Prostate gland (tissue), 2 donors: Measurements from ENCODE around the gene TMEM176A. TPM values are rescaled to one million over a fixed set of nuclear protein-coding genes. Genes with fewer than 3 reads are reported as not detected.

ENCODE experiments used
- DNase-seq: peaks from one replicate; pipeline ENCODE4 v3.0.0-alpha.2; 2019; ENCODE audit warnings: low spot score
- H3K27ac ChIP-seq, 2 donors: fragments of 200-600 bp; sonication (generic); 2 replicates each; pipeline ENCODE4 v1.5.1; 2017 to 2019
- H3K27me3 ChIP-seq: fragments of 200-600 bp; sonication (generic); replicated peaks from 2 replicates; pipeline ENCODE4 v1.5.1; 2019; ENCODE audit not compliant: insufficient read depth
- H3K36me3 ChIP-seq, 2 donors: fragments of 200-600 bp; sonication (generic); 1 replicate in 1 of 2; 2 replicates in 1 of 2; pipeline versions ENCODE4 v1.5.1 to v1.8.1; 2017 to 2019
- H3K4me1 ChIP-seq: fragments of 200-600 bp; sonication (generic); replicated peaks from 2 replicates; pipeline ENCODE4 v1.5.1; 2019
- H3K4me3 ChIP-seq, 2 donors: fragments of 200-600 bp; sonication (generic); 2 replicates each; pipeline ENCODE4 v1.5.1; 2017 to 2019
- H3K9me3 ChIP-seq: fragments of 200-600 bp; sonication (generic); 2 replicates; pipeline ENCODE4 v1.5.1; 2017
- POLR2A ChIP-seq: fragments of 450-650 bp; IDR thresholded peaks from one replicate; pipeline ENCODE4 v1.6.1; 2016; ENCODE audit warnings: antibody characterized with exemption, mild to moderate bottlenecking
- POLR2AphosphoS5 ChIP-seq: sonication (generic); formaldehyde crosslinking; IDR thresholded peaks from one replicate; pipeline ENCODE4 v1.6.1; 2017; ENCODE audit warnings: antibody characterized with exemption
- WGBS: methylation state at CpG from one replicate; pipeline ENCODE4 v1.1.5; 2018; 5-methylcytosine and 5-hydroxymethylcytosine counted together
- intact Hi-C: fragments of 100-400 bp; cut with DNase I; formaldehyde crosslinking; loops from one replicate; pipeline ENCODE4 v1.14.2; 2022
- total RNA-seq, 2 donors: library from RNA; depleted of rRNA; stranded (reverse); fragments of >200 nt; gene quantifications; one replicate each; pipeline ENCODE4 v1.1.0, GENCODE V29; 2016
- TF ChIP-seq, protein P1 (sequence below), 4 experiments: fragments of 200-600 bp in 2 of 4; fragments of 450-650 bp in 2 of 4; sonication (generic) in 2 of 4; IDR thresholded peaks; 1 replicate in 3 of 4; 2 replicates in 1 of 4; pipeline ENCODE4 v1.5.1; 2016 to 2019; ENCODE audit warnings: antibody characterized with exemption in 4 of 4, mild to moderate bottlenecking in 2 of 4, moderate library complexity in 2 of 4

Gene TMEM176A
- total RNA-seq, 2 donors from 2014 or later, result 3.8 to 6.9 TPM

DNA sequence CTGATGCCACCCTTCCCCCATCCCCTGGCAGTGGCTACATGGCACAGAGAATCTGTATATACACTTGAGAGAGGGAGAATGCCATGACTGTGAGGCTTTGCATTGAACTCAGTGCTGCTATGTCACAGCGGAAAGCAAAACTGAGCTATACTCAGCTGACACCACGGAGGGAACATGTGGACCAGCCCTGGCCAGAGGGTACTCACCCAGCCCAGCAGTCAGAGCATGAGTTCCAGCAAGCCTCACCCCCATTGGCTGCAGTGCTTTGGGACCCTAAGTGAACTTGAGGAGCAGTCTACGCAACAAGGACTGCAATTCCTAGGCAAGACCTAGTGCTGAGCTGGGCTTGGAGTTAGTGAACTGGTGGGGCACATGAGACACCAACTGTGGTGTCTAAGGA lies 41.4 kb downstream of the TMEM176A start:
- Histone ChIP-seq H3K27me3 (no peaks in the 10 kb centered on the region), H3K27ac (no peak overlapping the region), H3K9me3 (no peaks in the 10 kb centered on the region), H3K4me1 (no peaks in the 10 kb centered on the region), H3K4me3 (no peak overlapping the region), H3K36me3 (no peaks in the 10 kb centered on the region)
- DNase-seq, result no peak
- TF ChIP-seq POLR2A (no peak), POLR2AphosphoS5 (no peak)
- TF ChIP-seq, protein P1, sequence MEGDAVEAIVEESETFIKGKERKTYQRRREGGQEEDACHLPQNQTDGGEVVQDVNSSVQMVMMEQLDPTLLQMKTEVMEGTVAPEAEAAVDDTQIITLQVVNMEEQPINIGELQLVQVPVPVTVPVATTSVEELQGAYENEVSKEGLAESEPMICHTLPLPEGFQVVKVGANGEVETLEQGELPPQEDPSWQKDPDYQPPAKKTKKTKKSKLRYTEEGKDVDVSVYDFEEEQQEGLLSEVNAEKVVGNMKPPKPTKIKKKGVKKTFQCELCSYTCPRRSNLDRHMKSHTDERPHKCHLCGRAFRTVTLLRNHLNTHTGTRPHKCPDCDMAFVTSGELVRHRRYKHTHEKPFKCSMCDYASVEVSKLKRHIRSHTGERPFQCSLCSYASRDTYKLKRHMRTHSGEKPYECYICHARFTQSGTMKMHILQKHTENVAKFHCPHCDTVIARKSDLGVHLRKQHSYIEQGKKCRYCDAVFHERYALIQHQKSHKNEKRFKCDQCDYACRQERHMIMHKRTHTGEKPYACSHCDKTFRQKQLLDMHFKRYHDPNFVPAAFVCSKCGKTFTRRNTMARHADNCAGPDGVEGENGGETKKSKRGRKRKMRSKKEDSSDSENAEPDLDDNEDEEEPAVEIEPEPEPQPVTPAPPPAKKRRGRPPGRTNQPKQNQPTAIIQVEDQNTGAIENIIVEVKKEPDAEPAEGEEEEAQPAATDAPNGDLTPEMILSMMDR (IDR thresholded peaks at IDR 0.05), result no peak
- WGBS, result 97% methylated on average over 3 of the region's 3 CpGs
- intact Hi-C loops, result no loop called here

DNA sequence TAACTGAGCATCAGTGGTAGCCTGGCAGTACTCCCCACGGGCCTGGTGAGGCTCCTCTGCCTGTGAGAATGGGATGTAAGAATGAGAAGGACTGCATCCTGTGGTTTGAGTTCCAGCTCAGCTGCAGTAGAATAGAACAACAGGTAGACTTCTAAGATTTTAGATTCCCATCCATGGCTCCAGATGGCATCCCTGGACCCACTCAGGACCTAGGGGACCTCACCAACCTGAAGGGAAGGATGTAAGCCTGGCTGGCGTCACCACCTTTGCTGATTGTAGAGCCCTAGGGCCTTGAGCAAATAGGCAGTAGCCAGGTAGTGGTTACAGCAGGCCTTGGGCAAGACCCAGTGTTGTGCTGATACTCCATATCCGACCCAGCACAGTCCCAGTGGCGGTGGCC lies 42.1 kb downstream of the TMEM176A start:
- no peaks in the 10 kb centered on the region for H3K27me3 ChIP-seq
- H3K4me1 ChIP-seq, result no peaks in the 10 kb centered on the region
- H3K36me3 ChIP-seq, result no peaks in the 10 kb centered on the region
- TF ChIP-seq POLR2A (no peak), POLR2AphosphoS5 (no peak)
- TF ChIP-seq, protein P1 (IDR thresholded peaks at IDR 0.05), result no peak
- WGBS, result 98% methylated on average over 4 of the region's 4 CpGs
- H3K4me3 ChIP-seq, result no peak overlapping the region
- no peak overlapping the region for H3K27ac ChIP-seq
- no peak for DNase-seq
- H3K9me3 ChIP-seq, result no peaks in the 10 kb centered on the region
- intact Hi-C loops, result no loop called here

DNA sequence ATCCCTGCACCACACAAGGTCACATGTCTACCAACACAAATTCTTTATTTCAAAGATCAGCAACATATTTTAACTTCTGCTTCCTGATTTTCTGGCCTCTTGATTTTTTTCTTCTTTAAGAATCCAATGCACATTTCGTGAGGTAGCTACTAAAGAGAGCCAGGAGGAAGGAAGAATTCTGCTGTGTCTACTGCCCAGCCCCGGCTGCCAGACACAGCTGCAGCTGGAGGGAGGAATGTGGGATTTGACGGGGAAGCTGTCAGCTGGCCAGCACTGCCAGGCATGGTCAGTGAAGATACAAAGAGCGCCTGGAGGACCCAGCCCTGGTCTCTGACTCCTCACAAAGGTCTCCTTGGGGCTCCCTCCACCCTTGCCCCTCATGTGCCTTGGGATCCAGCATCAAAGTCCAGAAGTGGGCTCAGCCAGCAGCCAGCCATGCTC lies 44.9 kb downstream of the TMEM176A start:
- H3K4me1 ChIP-seq, result no peaks in the 10 kb centered on the region
- no peak overlapping the region for H3K27ac ChIP-seq
- no peaks in the 10 kb centered on the region for H3K27me3 ChIP-seq
- H3K4me3 ChIP-seq, result no peak overlapping the region
- intact Hi-C loops, result no loop called here
- no peak for DNase-seq
- H3K9me3 ChIP-seq, result no peaks in the 10 kb centered on the region
- TF ChIP-seq, protein P1 (IDR thresholded peaks at IDR 0.05), result no peak
- TF ChIP-seq POLR2AphosphoS5, result no peak
- TF ChIP-seq POLR2A, result no peak
- WGBS, result 10% methylated on average over 4 of the region's 4 CpGs
- no peaks in the 10 kb centered on the region for H3K36me3 ChIP-seq

DNA sequence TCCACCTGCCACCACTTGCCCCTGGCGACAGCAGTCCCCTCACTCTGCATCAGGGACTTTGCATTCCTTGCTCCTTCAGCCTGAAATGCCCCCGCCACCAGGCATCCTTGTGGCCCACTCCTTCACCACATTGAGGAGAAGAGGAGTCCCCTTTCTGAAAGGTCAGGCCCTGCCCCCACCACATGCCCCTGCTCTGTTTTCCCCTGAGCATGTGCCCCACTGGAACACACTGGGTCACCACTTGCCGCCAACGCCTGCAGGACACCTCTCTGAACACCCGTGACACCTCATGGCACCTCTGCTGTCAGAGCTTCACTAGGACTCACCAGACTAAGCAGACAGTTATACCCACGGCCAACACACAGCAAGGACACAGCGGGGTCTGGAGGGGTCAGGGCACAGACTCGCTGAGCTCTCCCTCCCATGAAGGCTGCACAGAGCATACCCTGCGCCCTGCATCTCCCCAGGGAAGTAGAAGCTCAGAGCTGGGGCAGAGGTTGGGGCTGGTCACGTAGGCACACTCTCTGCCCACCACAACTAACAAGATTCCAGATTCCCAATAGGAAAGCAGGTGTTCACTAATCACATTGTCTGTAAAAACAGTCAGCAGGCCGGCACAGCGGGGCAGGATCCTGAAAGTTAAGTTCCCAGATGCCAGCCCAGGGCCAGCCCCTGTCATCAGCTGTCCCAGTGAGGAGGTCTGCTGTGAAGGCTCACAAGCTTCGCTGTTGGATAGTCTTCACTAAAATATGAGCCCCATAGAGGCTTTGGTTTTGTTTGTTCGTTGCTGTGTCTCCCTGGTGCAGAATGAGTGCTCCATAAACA lies 45.9 kb downstream of the TMEM176A start:
- Histone ChIP-seq H3K27me3 (no peaks in the 10 kb centered on the region), H3K9me3 (no peaks in the 10 kb centered on the region), H3K27ac (no peak overlapping the region), H3K36me3 (no peaks in the 10 kb centered on the region), H3K4me1 (no peaks in the 10 kb centered on the region), H3K4me3 (no peak overlapping the region)
- TF ChIP-seq POLR2AphosphoS5 (no peak), POLR2A (no peak)
- TF ChIP-seq, protein P1 (IDR thresholded peaks at IDR 0.05), result no peak
- intact Hi-C loops, result no loop called here
- WGBS, result 90% methylated on average over 14 of the region's 14 CpGs
- no peak for DNase-seq

DNA sequence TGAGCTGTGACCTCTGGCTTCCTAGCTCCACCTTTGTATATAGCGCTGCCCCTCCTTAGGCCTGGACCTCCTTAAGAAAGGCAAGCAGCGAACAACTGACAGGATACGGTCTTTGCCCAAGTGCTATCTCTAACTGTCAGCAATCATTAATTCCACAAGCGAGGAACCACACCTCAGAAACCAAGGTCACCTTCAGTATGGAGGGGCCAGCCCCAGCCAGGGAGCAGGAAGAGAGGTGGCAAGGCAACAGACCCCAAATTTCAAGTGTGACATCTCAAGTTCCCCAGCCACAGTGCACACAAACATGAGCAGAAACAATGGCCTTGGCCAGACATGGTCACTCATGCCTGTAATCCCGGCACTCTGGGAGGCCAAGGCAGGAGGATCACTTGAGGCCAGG lies 47.0 kb downstream of the TMEM176A start:
- no peak for DNase-seq

More for the DNA sequence above, 47.0 kb downstream of the TMEM176A start:
- Histone ChIP-seq H3K36me3 (no peaks in the 10 kb centered on the region), H3K4me3 (no peak overlapping the region), H3K27ac (no peak overlapping the region), H3K27me3 (no peaks in the 10 kb centered on the region), H3K4me1 (no peaks in the 10 kb centered on the region), H3K9me3 (no peaks in the 10 kb centered on the region)
- WGBS, result 87% methylated on average over 5 of the region's 5 CpGs
- no peak for TF ChIP-seq POLR2AphosphoS5
- no peak for TF ChIP-seq POLR2A
- TF ChIP-seq, protein P1 (IDR thresholded peaks at IDR 0.05), result no peak
- intact Hi-C loops, result no loop called here
